Erythroblast (primary cell): ENCODE results near the gene KIF4A.

Experiments
- GATA1 ChIP-seq: IDR thresholded peaks from 2 replicates; pipeline ENCODE4 v1.6.1; 2011; ENCODE audit warnings: low read depth, mild to moderate bottlenecking, control low read depth, low read length, moderate library complexity
- POLR2A ChIP-seq: IDR thresholded peaks from 2 replicates; pipeline ENCODE4 v1.6.1; 2011; ENCODE audit warnings: mild to moderate bottlenecking, low read length

DNA sequence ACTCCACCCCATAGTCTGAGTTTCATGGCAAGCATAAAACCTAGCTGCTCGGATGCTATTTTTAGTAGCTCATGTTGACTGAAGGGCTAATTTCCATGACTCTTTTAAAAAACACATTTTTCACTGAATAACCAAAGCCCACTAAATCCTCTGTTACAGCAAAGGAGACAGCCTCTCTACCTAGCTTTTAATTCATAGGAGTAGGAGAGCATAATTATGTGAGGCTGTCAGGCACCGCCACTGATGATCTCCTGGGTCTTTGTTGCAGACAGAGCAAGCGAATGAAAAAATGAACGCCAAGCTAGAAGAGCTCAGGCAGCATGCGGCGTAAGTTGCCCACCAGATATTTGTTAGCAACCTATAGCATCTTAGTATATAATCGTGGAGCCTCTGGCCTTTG is 53.5 kb downstream of the KIF4A start:
- no peak for TF ChIP-seq POLR2A
- TF ChIP-seq GATA1: no peak
